Activated T-cell treated with anti-CD3 and anti-CD28 coated beads for 24 hours (primary cell): ENCODE measurements around the gene FANK1.
"Not testable (repeated sequence)": the region's sequence is repeated elsewhere in the genome, so short reads cannot be mapped to it uniquely, and the experiment has no call there.

ENCODE experiments used
- DNase-seq: peaks from one replicate; pipeline ENCODE4 v3.0.0-alpha.2; 2020; ENCODE audit warnings: low read depth

The FANK1 gene

GRCh38 chr10:125889441-125889840 is 6.9 kb upstream of the FANK1 start:
- not testable (repeated sequence) for DNase-seq

DNA sequence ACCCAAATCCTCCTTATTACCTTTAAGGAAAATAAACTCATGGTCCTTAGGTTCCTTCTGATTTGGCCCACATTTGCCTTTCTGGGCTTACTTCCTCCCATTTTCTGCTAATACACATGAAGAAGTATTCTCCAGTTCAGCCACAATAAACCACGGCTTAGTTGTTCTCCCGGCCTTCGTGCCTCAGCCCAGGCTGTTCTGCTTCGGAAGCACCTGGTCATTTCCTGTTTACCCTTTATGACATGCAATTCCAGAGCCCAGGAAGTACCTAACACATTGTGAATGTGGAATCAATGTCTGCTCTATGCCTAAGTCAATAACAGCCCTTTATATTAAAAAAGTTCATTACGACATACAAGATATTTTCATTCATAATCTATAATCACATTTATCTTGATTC is 4.0 kb upstream of the FANK1 start:
- not testable (repeated sequence) for DNase-seq

- DNase-seq = not testable (repeated sequence)
Measured at GRCh38 chr10:125894176-125894575, 2.2 kb upstream of the FANK1 start.

DNA sequence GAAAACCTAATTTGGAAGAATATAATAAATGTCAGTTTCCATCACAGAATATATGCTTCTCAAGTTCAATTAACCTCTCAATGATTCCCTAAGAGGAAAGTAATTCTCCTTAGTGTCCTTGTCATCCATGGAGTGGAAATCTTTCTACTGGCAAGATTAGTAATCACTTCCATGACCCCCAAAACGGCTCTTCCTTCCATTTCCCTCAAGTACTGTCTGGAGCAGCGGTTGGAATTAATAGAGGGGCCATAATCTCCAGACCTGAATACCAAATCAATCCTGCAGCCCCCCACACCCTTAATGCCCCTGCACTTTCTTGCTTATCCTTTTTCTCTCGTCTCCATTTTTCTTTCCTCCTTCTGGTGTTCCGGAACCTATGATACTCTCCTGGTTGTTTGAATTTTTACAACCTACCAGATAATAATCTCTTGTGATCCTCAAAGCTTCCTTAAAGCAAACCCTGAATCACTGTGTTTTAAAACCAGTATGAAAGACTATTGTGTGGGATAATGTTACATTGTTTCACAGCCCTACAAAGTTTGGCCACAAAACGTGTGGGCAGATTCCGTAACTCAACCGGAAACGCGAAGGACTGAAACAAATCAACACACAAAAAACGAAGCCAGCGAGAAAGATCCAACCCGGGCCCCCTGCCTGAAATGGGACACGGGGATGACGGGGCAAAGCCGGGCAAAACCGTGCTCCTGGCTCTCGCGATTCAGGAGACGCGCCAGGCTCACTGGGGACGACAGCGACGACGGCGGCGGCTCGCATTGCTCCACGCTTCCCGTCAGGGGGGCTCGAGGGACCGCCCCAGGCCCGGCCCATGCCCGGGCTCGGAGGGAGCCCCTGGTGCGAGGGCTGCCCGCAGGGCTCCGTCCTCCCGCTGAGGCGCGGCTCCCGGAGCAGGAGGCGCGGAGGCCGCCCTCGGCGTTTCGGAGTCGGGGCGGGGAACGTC is 955 bp upstream of the FANK1 start:
- peak; percentile 28 for DNase-seq

GRCh38 chr10:125897317-125897716 is 953 bp downstream of the FANK1 start:
- DNase-seq = not testable (repeated sequence)

- not testable (repeated sequence) for DNase-seq
Measured at GRCh38 chr10:125900963-125901362, 4.6 kb downstream of the FANK1 start.

DNA sequence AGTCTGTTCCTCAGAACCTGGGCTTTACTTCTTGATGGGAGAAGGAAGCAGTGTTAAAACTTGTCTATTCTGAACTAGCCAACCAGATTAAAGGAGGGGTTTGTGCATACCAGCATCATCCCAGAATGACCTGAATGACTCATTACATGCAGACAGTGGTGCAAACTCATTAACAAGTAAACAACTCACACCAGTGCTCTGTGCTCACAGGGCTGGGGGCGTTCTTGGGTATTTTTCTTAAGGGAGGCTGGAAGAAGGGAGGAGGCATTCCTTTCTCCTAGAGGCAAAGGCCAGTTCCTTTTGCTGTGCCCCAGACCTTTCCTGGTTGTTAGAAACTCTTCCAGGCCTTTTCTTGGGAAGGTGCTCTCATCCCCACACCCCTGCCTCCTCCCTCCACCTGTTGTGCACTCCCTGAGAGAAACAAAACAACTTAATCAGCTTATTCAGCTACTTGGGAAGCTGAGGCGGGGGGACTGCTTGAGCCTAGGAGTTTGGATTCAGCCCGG is 6.8 kb downstream of the FANK1 start:
- DNase-seq = not testable (repeated sequence)

- not testable (repeated sequence) for DNase-seq
Measured at GRCh38 chr10:125905069-125905994, 9.0 kb downstream of the FANK1 start.

- DNase-seq = not testable (repeated sequence)
Measured at GRCh38 chr10:125907598-125907997, 11.2 kb downstream of the FANK1 start.

GRCh38 chr10:125908813-125909212 is 12.4 kb downstream of the FANK1 start:
- not testable (repeated sequence) for DNase-seq

DNA sequence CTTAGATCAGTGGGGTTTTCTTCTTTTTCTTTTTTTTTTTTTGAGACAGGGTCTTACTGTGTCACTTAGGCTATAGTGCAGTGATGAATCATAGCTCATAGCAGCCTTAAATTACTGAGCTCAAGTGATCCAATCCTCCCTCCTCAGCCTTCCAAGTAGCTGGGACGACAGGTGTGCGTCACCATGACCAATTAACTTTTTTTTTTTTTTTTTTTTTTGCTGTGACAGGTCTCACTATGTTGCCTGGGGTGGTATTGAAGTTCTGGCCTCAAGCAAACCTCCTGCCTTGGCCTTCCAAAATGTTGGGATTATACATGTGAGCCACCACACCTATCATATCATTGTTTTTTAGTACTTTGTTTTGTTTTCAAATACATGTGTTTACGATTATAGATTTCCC is 13.1 kb downstream of the FANK1 start:
- not testable (repeated sequence) for DNase-seq

DNA sequence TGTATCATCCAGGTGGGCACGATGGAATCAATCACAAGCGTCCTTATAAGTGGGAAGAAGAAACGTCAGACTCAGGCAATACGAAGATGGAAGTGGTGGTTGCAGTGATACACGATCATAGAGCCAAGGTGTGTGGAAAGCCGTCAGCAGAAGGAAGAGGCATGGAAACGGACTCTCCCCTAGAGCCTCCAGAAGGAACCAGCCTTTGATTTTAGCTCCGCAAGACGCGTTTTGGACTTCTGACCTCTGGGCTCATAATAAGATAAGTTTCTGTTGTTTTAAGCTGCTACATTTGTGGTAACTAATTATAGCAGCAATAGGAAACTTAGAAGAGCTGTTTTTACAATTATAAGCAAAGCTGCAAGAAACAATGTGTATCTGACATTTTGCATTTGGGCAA is 14.8 kb downstream of the FANK1 start:
- DNase-seq = no peak

DNA sequence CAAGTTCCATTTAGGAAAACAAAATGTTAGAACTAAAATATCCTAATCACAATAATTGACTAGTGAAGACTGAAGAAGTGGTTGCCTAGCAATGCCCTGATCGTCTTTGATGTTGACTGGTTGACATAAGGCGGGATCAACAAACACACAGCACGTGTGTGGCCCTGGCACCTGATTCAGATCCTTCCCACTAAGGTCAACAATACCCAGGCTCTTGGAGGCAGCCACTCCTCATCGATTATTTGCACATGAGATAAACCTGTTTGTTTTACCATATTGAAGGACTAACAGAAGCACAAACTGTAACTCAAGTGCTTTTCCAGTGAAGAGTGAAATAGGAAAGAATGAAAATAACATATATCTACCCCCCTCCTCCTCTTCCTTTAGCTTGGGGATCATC is 15.6 kb downstream of the FANK1 start:
- DNase-seq = no peak

GRCh38 chr10:125913277-125913676 is 16.9 kb downstream of the FANK1 start:
- not testable (repeated sequence) for DNase-seq

- no peak for DNase-seq
Measured at GRCh38 chr10:125916977-125917376, 20.6 kb downstream of the FANK1 start.

DNA sequence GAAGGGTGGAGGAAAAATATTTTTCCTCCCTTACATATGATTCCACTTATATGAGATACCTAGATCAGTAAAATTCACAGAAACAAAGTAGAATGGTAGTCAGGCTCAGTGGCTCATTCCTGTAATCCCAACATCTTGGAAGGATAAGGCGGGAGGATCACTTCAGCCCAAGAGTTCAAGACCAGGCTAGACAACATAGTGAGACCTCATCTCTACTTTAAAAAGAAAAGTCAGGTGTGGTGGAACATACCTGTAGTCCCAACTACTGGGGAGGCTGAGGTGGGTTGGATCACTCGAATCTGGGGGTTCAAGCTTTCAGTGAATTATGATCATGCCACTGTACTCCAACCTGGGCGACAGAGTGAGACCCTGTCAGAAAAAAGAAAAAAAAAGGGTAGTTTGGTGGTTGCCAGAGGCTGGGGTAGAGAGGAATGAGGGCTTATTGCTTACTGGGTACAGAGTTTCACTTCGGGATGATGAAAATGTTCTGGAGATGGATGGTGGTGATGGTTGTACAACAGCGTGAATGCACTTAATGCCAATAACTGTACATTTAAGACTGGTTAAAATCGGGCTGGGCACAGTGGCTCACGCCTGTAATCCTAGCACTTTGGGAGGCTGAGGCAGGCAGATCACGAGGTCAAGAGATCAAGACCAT is 21.5 kb downstream of the FANK1 start:
- not testable (repeated sequence) for DNase-seq

DNA sequence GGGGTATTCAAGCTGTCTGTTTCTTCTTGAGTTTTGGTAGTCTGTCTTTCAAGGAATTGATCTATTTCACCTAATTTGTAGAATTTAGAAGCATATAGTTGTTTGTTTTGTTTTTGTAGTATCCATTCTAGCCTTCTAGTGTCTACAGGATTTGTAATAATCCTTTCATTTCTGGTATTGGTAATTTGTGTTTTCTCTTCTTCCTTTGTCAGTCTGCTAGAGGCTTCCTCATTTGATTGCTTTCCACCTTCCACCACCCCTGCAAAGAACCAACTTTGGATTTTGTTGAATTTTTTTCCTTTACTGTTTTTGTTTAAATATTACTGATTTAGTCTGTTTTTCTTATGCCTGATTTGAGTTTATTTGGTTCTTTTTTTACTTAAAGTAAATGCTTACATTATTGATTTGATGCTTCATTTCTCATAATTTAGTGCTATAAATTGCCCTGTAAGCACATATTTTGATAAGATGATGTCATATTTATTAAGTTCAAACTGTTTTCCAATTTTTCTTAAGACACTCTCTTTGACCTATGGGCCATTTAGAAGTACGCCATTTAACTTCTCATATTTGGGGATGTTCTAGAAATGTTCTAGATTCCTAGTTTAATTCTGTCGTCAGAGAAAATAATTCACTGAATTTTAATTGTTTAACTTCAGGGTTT is 25.4 kb downstream of the FANK1 start:
- not testable (repeated sequence) for DNase-seq

DNA sequence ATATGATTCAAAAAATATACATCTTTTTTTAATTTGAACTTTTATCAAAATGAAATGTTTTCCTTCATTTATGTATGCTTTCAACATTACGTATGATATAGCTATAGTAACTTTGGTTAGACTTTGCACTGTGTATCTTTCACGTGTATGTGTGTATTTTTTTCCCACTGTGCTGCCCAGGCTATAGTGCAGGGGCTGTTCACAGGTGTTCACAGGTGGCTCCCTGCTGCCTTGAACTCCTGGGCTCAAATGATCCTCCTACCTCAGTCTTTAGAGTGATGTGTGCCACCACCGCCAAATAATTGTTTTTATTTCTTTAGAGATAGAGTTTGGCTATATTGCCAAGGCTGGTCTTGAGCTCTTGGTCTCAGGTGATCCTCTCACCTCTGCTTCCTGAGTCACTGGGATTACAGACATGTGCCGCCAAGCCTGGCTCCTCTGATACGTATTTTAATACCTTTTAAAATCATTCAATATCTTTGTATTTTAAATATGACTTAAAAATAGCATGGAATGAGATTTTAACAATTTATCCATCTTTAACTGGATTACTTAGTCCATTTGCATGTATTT is 29.0 kb downstream of the FANK1 start:
- no peak for DNase-seq

DNA sequence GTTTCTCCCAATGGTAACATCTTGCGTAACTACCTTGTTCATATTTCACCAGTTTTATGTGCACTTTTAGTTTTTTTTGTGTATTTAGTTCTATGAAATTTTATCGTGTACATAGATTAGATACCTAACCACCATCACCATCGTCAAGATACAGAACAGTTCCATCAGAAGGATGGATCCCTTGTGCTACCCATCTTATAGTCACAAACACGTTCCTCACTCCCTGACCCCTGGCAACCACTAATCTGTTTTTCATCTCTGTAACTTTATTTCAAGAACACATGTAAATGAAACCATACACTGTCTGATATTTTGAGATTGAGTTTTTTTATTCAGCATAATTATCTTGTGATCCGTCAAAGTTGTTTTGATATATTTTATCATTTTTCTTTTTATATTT is 29.9 kb downstream of the FANK1 start:
- DNase-seq = no peak

- DNase-seq = not testable (repeated sequence)
Measured at GRCh38 chr10:125927265-125927664, 30.9 kb downstream of the FANK1 start.
